Panc1 (cell line): Measurements from ENCODE around the gene DEDD2. TPM values are rescaled to one million over a fixed set of nuclear protein-coding genes. Genes with fewer than 3 reads are reported as not detected.

Experiments
- ATAC-seq: fragments of 200-7000 bp; cut with Tn5 transposase; 2 replicates; pipeline ENCODE4 v1.9.1; 2020; ENCODE audit warnings: mild to moderate bottlenecking, moderate library complexity
- BruUV-seq: library from RNA; stranded (reverse); fragments of 400-500 nt; replicated peaks from 2 replicates; lab custom pipeline; 2021; lab: Mats Ljungman, UMichigan
- CTCF ChIA-PET: fragments of 300-600 bp; sonication (Branson Sonifier 250); formaldehyde crosslinking; loops from one replicate; lab custom pipeline; 2022; ENCODE audit warnings: antibody characterized with exemption; lab: Charles Lee
- POLR2A ChIA-PET: fragments of 300-600 bp; sonication (Branson Sonifier 250); formaldehyde crosslinking; loops from one replicate; lab custom pipeline; 2022; ENCODE audit warnings: antibody characterized with exemption; lab: Charles Lee
- DNase-seq: peaks from one replicate; pipeline ENCODE4 v3.0.0-alpha.2; 2010; ENCODE audit warnings: low read depth, low spot score
- H3K27ac ChIP-seq: 2 replicates; pipeline ENCODE4 v1.5.1; 2011; ENCODE audit warnings: mild to moderate bottlenecking, low read length, inconsistent platforms
- H3K27me3 ChIP-seq: fragments of 200-500 bp; sonication (Bioruptor generic); 2 replicates; pipeline ENCODE4 v1.6.0; 2014; ENCODE audit warnings: low read length, inconsistent platforms; ENCODE audit not compliant: control insufficient read depth, insufficient read depth
- H3K36me3 ChIP-seq: fragments of 200-500 bp; sonication (Bioruptor generic); 2 replicates; pipeline ENCODE4 v1.5.1; 2014; ENCODE audit warnings: inconsistent platforms, mild to moderate bottlenecking, low read length, moderate library complexity; ENCODE audit not compliant: control insufficient read depth, insufficient read depth
- H3K4me1 ChIP-seq: 2 replicates; pipeline ENCODE4 v1.5.1; 2011; ENCODE audit warnings: inconsistent platforms, mild to moderate bottlenecking, low read length, moderate library complexity; ENCODE audit not compliant: control insufficient read depth, insufficient read depth
- H3K4me3 ChIP-seq, 2 experiments: 2 replicates each; pipeline ENCODE4 v1.5.1; 2011 to 2012; ENCODE audit warnings: low read depth in 2 of 2, low read length in 2 of 2, mild to moderate bottlenecking in 2 of 2, inconsistent platforms in 1 of 2, moderate library complexity in 1 of 2
- H3K9me3 ChIP-seq: fragments of 200-500 bp; sonication (Bioruptor generic); 2 replicates; pipeline ENCODE4 v1.5.1; 2014; ENCODE audit warnings: low read depth, mild to moderate bottlenecking, inconsistent platforms, low read length, moderate library complexity; ENCODE audit not compliant: control insufficient read depth, insufficient read depth
- POLR2AphosphoS5 ChIP-seq: IDR thresholded peaks from 2 replicates; pipeline ENCODE4 v1.6.1; 2012; ENCODE audit warnings: mild to moderate bottlenecking, low read depth, low read length, moderate library complexity
- SIN3A ChIP-seq: IDR thresholded peaks from 2 replicates; pipeline ENCODE4 v1.6.1; 2012; ENCODE audit warnings: low read depth, mild to moderate bottlenecking, low read length, moderate library complexity, borderline replicate concordance; ENCODE audit not compliant: insufficient read depth
- TCF7L2 ChIP-seq: IDR thresholded peaks from 2 replicates; pipeline ENCODE4 v1.6.1; 2011; ENCODE audit warnings: mild to moderate bottlenecking, low read depth, low read length, inconsistent platforms
- in situ Hi-C: cut with HindIII; loops from 2 replicates; pipeline ENCODE4 v1.10.0; 2016; ENCODE audit warnings: low sequenced_read_pairs, low pct_unique_long_range_greater_than_20kb
- intact Hi-C: fragments of 100-400 bp; cut with micrococcal nuclease; formaldehyde crosslinking; loops from one replicate; pipeline ENCODE4 v1.10.0; 2022; ENCODE audit not compliant: unreplicated experiment
- total RNA-seq: library from RNA; stranded (reverse); gene quantifications from one replicate; pipeline ENCODE4 v1.2.1, GENCODE V29; 2021; ENCODE audit not compliant: unreplicated experiment
- TF ChIP-seq, protein P1 (sequence below), 2 experiments: IDR thresholded peaks; 2 replicates each; pipeline ENCODE4 v1.6.1; 2011 to 2012; ENCODE audit warnings: low read depth in 2 of 2, control low read depth in 1 of 2, low read length in 1 of 2, mild to moderate bottlenecking in 1 of 2, moderate library complexity in 1 of 2; ENCODE audit not compliant: insufficient read depth in 1 of 2
- TF ChIP-seq, protein P2 (sequence below): fragments of 450-650 bp; IDR thresholded peaks from 2 replicates; pipeline ENCODE4 v1.5.1; 2017; ENCODE audit warnings: mild to moderate bottlenecking

DEDD2 gene
- total RNA-seq, 1 experiment from 2014 or later: 13.2 TPM

DNA sequence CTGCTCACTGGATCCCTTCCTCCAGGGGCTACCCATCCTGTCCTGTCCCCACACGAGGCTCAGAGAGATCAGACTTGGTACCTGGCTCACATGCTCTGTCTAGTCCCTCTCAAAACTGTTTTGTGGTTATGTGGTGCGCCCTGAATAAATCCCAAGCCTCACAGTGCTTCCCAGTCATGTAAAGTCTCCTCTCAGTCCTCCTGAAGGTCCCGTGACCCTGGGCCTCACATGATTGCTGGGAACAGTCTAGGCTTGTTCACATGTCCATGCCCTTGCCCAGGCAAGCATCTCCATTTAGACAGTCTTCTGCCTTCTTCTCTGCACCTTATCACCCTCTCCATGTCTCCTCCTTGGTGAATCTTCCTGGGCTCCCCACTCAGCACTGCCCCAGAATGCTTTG lies 49.3 kb downstream of the DEDD2 start:
- DNase-seq (no peak), ATAC-seq (no peak)
- Histone ChIP-seq H3K27ac (no peak overlapping the region), H3K27me3 (no peaks in the 10 kb centered on the region), H3K36me3 (no peaks in the 10 kb centered on the region), H3K4me3 (no peak overlapping the region), H3K4me1 (no peaks in the 10 kb centered on the region), H3K9me3 (no peaks in the 10 kb centered on the region)
- CTCF ChIA-PET: no interaction called here
- intact Hi-C loops: no loop called here
- no TSS peak for BruUV-seq
- TF ChIP-seq TCF7L2: no peak
- no peak for TF ChIP-seq POLR2AphosphoS5
- POLR2A ChIA-PET: no interaction called here
- in situ Hi-C loops: no loop called here

DNA sequence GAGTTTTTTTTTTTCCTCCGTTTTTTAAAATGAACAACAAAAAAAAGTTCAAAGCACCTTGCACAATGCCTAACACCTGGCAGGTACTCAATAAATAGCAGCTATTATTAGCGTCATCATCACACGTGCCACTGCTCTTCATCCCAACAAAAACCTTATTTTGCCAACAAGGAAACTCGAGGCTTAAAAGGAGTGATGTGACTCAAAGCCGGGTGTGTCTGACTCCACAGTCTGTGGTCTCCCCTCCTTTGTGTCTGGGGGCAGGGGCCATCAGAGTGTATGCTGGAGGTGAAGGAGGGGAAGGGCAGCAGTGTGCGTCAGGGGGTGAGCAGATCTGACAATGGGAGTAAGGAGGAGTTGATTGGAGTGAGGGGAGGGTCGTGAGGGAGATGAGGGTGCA lies 51.2 kb downstream of the DEDD2 start:
- POLR2A ChIA-PET: no interaction called here
- Histone ChIP-seq H3K4me1 (no peaks in the 10 kb centered on the region), H3K27me3 (no peaks in the 10 kb centered on the region), H3K9me3 (no peaks in the 10 kb centered on the region), H3K27ac (no peak overlapping the region), H3K36me3 (no peaks in the 10 kb centered on the region), H3K4me3 (no peak overlapping the region)
- DNase-seq: no peak
- TF ChIP-seq, protein P1, sequence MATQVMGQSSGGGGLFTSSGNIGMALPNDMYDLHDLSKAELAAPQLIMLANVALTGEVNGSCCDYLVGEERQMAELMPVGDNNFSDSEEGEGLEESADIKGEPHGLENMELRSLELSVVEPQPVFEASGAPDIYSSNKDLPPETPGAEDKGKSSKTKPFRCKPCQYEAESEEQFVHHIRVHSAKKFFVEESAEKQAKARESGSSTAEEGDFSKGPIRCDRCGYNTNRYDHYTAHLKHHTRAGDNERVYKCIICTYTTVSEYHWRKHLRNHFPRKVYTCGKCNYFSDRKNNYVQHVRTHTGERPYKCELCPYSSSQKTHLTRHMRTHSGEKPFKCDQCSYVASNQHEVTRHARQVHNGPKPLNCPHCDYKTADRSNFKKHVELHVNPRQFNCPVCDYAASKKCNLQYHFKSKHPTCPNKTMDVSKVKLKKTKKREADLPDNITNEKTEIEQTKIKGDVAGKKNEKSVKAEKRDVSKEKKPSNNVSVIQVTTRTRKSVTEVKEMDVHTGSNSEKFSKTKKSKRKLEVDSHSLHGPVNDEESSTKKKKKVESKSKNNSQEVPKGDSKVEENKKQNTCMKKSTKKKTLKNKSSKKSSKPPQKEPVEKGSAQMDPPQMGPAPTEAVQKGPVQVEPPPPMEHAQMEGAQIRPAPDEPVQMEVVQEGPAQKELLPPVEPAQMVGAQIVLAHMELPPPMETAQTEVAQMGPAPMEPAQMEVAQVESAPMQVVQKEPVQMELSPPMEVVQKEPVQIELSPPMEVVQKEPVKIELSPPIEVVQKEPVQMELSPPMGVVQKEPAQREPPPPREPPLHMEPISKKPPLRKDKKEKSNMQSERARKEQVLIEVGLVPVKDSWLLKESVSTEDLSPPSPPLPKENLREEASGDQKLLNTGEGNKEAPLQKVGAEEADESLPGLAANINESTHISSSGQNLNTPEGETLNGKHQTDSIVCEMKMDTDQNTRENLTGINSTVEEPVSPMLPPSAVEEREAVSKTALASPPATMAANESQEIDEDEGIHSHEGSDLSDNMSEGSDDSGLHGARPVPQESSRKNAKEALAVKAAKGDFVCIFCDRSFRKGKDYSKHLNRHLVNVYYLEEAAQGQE (IDR thresholded peaks at IDR 0.05; ENCODE audit: insufficient read depth in 1 of 2, low read depth in 2 of 2, low read length in 1 of 2): no peak
- TF ChIP-seq TCF7L2: no peak
- TF ChIP-seq, protein P2, sequence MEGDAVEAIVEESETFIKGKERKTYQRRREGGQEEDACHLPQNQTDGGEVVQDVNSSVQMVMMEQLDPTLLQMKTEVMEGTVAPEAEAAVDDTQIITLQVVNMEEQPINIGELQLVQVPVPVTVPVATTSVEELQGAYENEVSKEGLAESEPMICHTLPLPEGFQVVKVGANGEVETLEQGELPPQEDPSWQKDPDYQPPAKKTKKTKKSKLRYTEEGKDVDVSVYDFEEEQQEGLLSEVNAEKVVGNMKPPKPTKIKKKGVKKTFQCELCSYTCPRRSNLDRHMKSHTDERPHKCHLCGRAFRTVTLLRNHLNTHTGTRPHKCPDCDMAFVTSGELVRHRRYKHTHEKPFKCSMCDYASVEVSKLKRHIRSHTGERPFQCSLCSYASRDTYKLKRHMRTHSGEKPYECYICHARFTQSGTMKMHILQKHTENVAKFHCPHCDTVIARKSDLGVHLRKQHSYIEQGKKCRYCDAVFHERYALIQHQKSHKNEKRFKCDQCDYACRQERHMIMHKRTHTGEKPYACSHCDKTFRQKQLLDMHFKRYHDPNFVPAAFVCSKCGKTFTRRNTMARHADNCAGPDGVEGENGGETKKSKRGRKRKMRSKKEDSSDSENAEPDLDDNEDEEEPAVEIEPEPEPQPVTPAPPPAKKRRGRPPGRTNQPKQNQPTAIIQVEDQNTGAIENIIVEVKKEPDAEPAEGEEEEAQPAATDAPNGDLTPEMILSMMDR: no peak
- TF ChIP-seq SIN3A: no peak
- TF ChIP-seq POLR2AphosphoS5: no peak
- in situ Hi-C loops (no loop called here), intact Hi-C loops (no loop called here)
- no TSS peak for BruUV-seq
- no peak for ATAC-seq
- CTCF ChIA-PET: no interaction called here

DNA sequence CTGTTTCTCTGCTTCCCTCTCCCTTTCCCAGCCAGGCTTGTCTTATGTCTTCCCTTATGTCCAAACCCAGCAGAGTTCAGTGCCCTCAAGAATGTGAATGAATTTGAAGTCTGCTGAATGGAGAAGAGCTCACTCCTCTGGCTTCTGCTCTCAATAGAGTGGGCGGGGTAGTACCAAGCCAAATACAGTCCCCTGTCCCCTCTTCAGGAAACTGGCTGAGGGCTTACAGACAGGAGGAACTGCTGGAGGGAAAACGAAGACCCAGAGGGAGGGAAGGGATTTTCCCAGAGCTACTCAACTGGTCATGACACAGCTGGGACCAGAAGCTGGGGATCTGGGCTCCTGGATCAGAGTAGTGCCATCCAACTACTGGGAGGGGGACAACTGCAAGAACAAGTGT lies 52.3 kb downstream of the DEDD2 start:
- CTCF ChIA-PET: interaction anchor here (0.6 kb wide), 1 partner anchor 24 kb away, joined by 6 read pairs; no protein-coding TSS in a partner anchor
- no peaks in the 10 kb centered on the region for H3K27me3 ChIP-seq
- TF ChIP-seq, protein P2: no peak
- TF ChIP-seq, protein P1 (IDR thresholded peaks at IDR 0.05; ENCODE audit: insufficient read depth in 1 of 2, low read depth in 2 of 2, low read length in 1 of 2): no peak
- no peak for TF ChIP-seq SIN3A
- TF ChIP-seq POLR2AphosphoS5: no peak
- no peak for TF ChIP-seq TCF7L2
- no peak for ATAC-seq
- DNase-seq: no peak
- BruUV-seq: no TSS peak
- H3K4me3 ChIP-seq: no peak overlapping the region
- no peak overlapping the region for H3K27ac ChIP-seq
- intact Hi-C loops: no loop called here
- no peaks in the 10 kb centered on the region for H3K9me3 ChIP-seq
- H3K4me1 ChIP-seq: no peaks in the 10 kb centered on the region
- no peaks in the 10 kb centered on the region for H3K36me3 ChIP-seq
- in situ Hi-C loops: no loop called here
- POLR2A ChIA-PET: no interaction called here
